SK-N-SH (cell line): ENCODE measurements around the gene KLHL28. TPM values are rescaled to one million over a fixed set of nuclear protein-coding genes. Genes with fewer than 3 reads are reported as not detected.
A peak's percentile ranks its signal among the peaks of the same experiment; 100 is the strongest.

ENCODE experiments used
- CTCF ChIA-PET: fragments of 300-600, 350-600 bp; formaldehyde crosslinking; extraction: SDS; loops from one replicate; lab custom pipeline; 2021; lab: Yijun Ruan, JAX
- POLR2A ChIA-PET: fragments of 350-600 bp; sonication (Branson Sonifier 250); formaldehyde crosslinking; extraction: SDS; loops from one replicate; lab custom pipeline; 2020; ENCODE audit warnings: antibody characterized with exemption, inconsistent platforms; lab: Yijun Ruan, JAX
- DNase-seq: peaks from one replicate; pipeline ENCODE4 v3.0.0; 2012
- H2AFZ ChIP-seq: fragments of 200-600 bp; sonication (generic); 2 replicates; pipeline ENCODE4 v1.8.1; 2016; ENCODE audit warnings: antibody characterized with exemption, mild to moderate bottlenecking, low read depth
- H3F3A ChIP-seq: fragments of 200-600 bp; sonication (generic); replicated peaks from 2 replicates; pipeline ENCODE3; 2016; ENCODE audit warnings: antibody characterized with exemption, mild to moderate bottlenecking; ENCODE audit not compliant: insufficient read depth
- H3K27ac ChIP-seq, 2 experiments: fragments of 200-500 bp in 1 of 2; fragments of 200-600 bp in 1 of 2; sonication (Bioruptor generic) in 1 of 2; sonication (generic), shearing (Covaris generic) in 1 of 2; 2 replicates each; pipeline versions ENCODE4 v1.5.1 to v1.6.1; 2014 to 2016; ENCODE audit warnings: low read depth in 2 of 2, inconsistent platforms in 1 of 2, low read length in 1 of 2, mild to moderate bottlenecking in 1 of 2, mixed read lengths in 1 of 2
- H3K27me3 ChIP-seq: fragments of 200-600 bp; sonication (generic), shearing (Covaris generic); 2 replicates; pipeline ENCODE4 v1.6.1; 2016; ENCODE audit warnings: mixed run types; ENCODE audit not compliant: insufficient read depth
- H3K36me3 ChIP-seq, 2 experiments: fragments of 200-500 bp in 1 of 2; fragments of 200-600 bp in 1 of 2; sonication (Bioruptor generic) in 1 of 2; sonication (generic) in 1 of 2; replicated peaks in 1 of 2; 2 replicates each; pipeline versions ENCODE3 to v1.5.1; 2014 to 2016; ENCODE audit warnings: low read length in 1 of 2, mild to moderate bottlenecking in 1 of 2; ENCODE audit not compliant: insufficient read depth in 2 of 2, control insufficient read depth in 1 of 2
- H3K4me1 ChIP-seq, 2 experiments: fragments of 200-500 bp in 1 of 2; fragments of 200-600 bp in 1 of 2; sonication (Bioruptor generic) in 1 of 2; sonication (generic), shearing (Covaris generic) in 1 of 2; 2 replicates each; pipeline versions ENCODE4 v1.5.1 to v1.6.1; 2014 to 2016; ENCODE audit warnings: low read depth in 1 of 2, low read length in 1 of 2, mixed run types in 1 of 2; ENCODE audit not compliant: insufficient read depth in 2 of 2, control insufficient read depth in 1 of 2
- H3K4me2 ChIP-seq: fragments of 200-600 bp; sonication (generic), shearing (Covaris generic); 2 replicates; pipeline ENCODE4 v1.6.1; 2017; ENCODE audit warnings: mixed run types
- H3K4me3 ChIP-seq, 2 experiments: fragments of 200-500 bp in 1 of 2; fragments of 200-600 bp in 1 of 2; sonication (Bioruptor generic) in 1 of 2; sonication (generic), shearing (Covaris generic) in 1 of 2; 2 replicates each; pipeline versions ENCODE4 v1.5.1 to v1.8.1; 2014 to 2016; ENCODE audit warnings: low read depth in 2 of 2, inconsistent platforms in 1 of 2, low read length in 1 of 2, mild to moderate bottlenecking in 1 of 2, mixed read lengths in 1 of 2, moderate library complexity in 1 of 2
- H3K79me2 ChIP-seq: fragments of 200-600 bp; sonication (generic); 2 replicates; pipeline ENCODE4 v1.8.1; 2017; ENCODE audit warnings: mild to moderate bottlenecking; ENCODE audit not compliant: insufficient read depth
- H3K9ac ChIP-seq: fragments of 200-600 bp; sonication (generic); 2 replicates; pipeline ENCODE4 v1.6.1; 2017; ENCODE audit warnings: mixed run types
- H3K9me2 ChIP-seq: fragments of 200-600 bp; sonication (generic); 2 replicates; pipeline ENCODE4 v1.6.1; 2017; ENCODE audit warnings: mixed run types
- H3K9me3 ChIP-seq: fragments of 200-600 bp; sonication (generic); 2 replicates; pipeline ENCODE4 v1.6.1; 2017; ENCODE audit warnings: mixed run types, mild to moderate bottlenecking, moderate library complexity
- H4K20me1 ChIP-seq: fragments of 200-600 bp; sonication (generic); 2 replicates; pipeline ENCODE4 v1.6.1; 2017; ENCODE audit warnings: mild to moderate bottlenecking, mixed run types; ENCODE audit not compliant: insufficient read depth
- CTCF ChIP-seq: fragments of 200-600 bp; sonication (generic); IDR thresholded peaks from 2 replicates; pipeline ENCODE4 v1.6.1; 2017; ENCODE audit warnings: antibody characterized with exemption, mild to moderate bottlenecking, moderate library complexity
- ELF1 ChIP-seq: IDR thresholded peaks from 2 replicates; pipeline ENCODE4 v1.4.0; 2012
- EP300 ChIP-seq, 2 experiments: IDR thresholded peaks; 2 replicates each; pipeline versions ENCODE4 v1.4.0 to v1.6.1; 2012; ENCODE audit warnings: borderline replicate concordance in 1 of 2, low read depth in 1 of 2, low read length in 1 of 2
- EZH2phosphoT487 ChIP-seq: fragments of 200-600 bp; sonication (generic); IDR thresholded peaks from 2 replicates; pipeline ENCODE4 v1.6.1; 2017; ENCODE audit warnings: low read depth, mixed run types, mild to moderate bottlenecking, antibody characterized with exemption, moderate library complexity, borderline replicate concordance
- GABPA ChIP-seq: IDR thresholded peaks from 2 replicates; pipeline ENCODE4 v1.4.0; 2012; ENCODE audit warnings: low read depth, mild to moderate bottlenecking
- MEF2A ChIP-seq: IDR thresholded peaks from 2 replicates; pipeline ENCODE4 v1.4.0; 2012; ENCODE audit warnings: low read depth, borderline replicate concordance
- RAD21 ChIP-seq: IDR thresholded peaks from 2 replicates; pipeline ENCODE4 v1.6.1; 2012; ENCODE audit warnings: mild to moderate bottlenecking, low read length
- REST ChIP-seq: IDR thresholded peaks from 2 replicates; pipeline ENCODE4 v1.6.1; 2012; ENCODE audit warnings: mild to moderate bottlenecking, low read depth, low read length, moderate library complexity
- SIN3A ChIP-seq: IDR thresholded peaks from 2 replicates; pipeline ENCODE4 v1.6.1; 2012; ENCODE audit warnings: low read depth, mild to moderate bottlenecking, low read length, moderate library complexity, borderline replicate concordance
- USF1 ChIP-seq: IDR thresholded peaks from 2 replicates; pipeline ENCODE4 v1.4.0; 2012; ENCODE audit warnings: low read depth, borderline replicate concordance
- YY1 ChIP-seq: IDR thresholded peaks from 2 replicates; pipeline ENCODE4 v1.4.0; 2012; ENCODE audit warnings: low read depth, mild to moderate bottlenecking
- ZBTB33 ChIP-seq: IDR thresholded peaks from 2 replicates; pipeline ENCODE4 v1.4.0; 2012; ENCODE audit warnings: low read depth, borderline replicate concordance
- WGBS: methylation state at CpG from one replicate; pipeline ENCODE4 v1.1.6; 2017; ENCODE audit warnings: low lambda C conversion rate; 5-methylcytosine and 5-hydroxymethylcytosine counted together
- polyA plus RNA-seq, 3 experiments: library from polyadenylated mRNA; depleted of rRNA; stranded (reverse); fragments of >200 nt; gene quantifications; 2 replicates each; pipeline ENCODE4 v1.2.3, GENCODE V29; 2012

The KLHL28 gene
- polyA plus RNA-seq, 1 of the 3 experiments (the other 2 are of a cell fraction) = 0.72 TPM

- peak overlapping the region; percentile 73 for H3K4me2 ChIP-seq
- TF ChIP-seq REST = no peak
- TF ChIP-seq MEF2A = no peak
- no peak for TF ChIP-seq CTCF
- TF ChIP-seq ELF1 = no peak
- no peak for TF ChIP-seq USF1
- TF ChIP-seq EP300 (IDR thresholded peaks at IDR 0.05; ENCODE audit: borderline replicate concordance in 1 of 2, low read depth in 1 of 2, low read length in 1 of 2) = no peak
- TF ChIP-seq EZH2phosphoT487 = no peak
- no peak for TF ChIP-seq GABPA
- TF ChIP-seq SIN3A = no peak
- no peak for TF ChIP-seq RAD21
- no peak for TF ChIP-seq ZBTB33
- TF ChIP-seq YY1 = no peak
- 13% methylated on average over 2 of the region's 2 CpGs for WGBS
- peak overlapping the region in 1 of 2 experiments; percentile 86; a peak in 1 of 4 replicates for H3K27ac ChIP-seq
- H3K36me3 ChIP-seq = no peaks in the 10 kb centered on the region
- no peaks in the 10 kb centered on the region for H3K9me3 ChIP-seq
- H3K9me2 ChIP-seq = no peaks in the 10 kb centered on the region
- peak overlapping the region; percentile 78; the same call in 1 of the 2 replicates for H3K9ac ChIP-seq
- DNase-seq = no peak
- H3K4me1 ChIP-seq = no peaks in the 10 kb centered on the region; a peak in 2 of 4 replicates
- ChIA-PET POLR2A (no interaction called here), CTCF (no interaction called here)
- H3K27me3 ChIP-seq = no peaks in the 10 kb centered on the region
- H3F3A ChIP-seq = peaks cover 10% of the 10 kb centered on the region
- H3K4me3 ChIP-seq = peak overlapping the region; percentile 73 to 84
- H2AFZ ChIP-seq = no peak overlapping the region
- H3K79me2 ChIP-seq = peaks cover 86% of the 10 kb centered on the region
- H4K20me1 ChIP-seq = peaks cover 32% of the 10 kb centered on the region
These were observed 1.6 kb downstream of the KLHL28 start for GRCh38 chr14:44960146-44960545.
